KOPT-K1 (cell line): ENCODE measurements around the gene LTBP2.

ENCODE experiments used
- H3K27ac ChIP-seq: fragments of 200-600 bp; sonication (generic); 2 replicates; pipeline ENCODE4 v1.5.1; 2016; ENCODE audit warnings: antibody characterized with exemption, mild to moderate bottlenecking, low read depth, low read length; ENCODE audit not compliant: poor library complexity, severe bottlenecking
- H3K36me3 ChIP-seq: fragments of 200-600 bp; sonication (generic); 2 replicates; pipeline ENCODE4 v1.5.1; 2017; ENCODE audit warnings: antibody characterized with exemption, mild to moderate bottlenecking, low read length, moderate library complexity; ENCODE audit not compliant: insufficient read depth
- H3K9me3 ChIP-seq: fragments of 200-600 bp; sonication (generic); 2 replicates; pipeline ENCODE4 v1.5.1; 2017; ENCODE audit warnings: antibody characterized with exemption, low read length, mild to moderate bottlenecking; ENCODE audit not compliant: insufficient read depth, poor library complexity, severe bottlenecking

The LTBP2 gene

DNA sequence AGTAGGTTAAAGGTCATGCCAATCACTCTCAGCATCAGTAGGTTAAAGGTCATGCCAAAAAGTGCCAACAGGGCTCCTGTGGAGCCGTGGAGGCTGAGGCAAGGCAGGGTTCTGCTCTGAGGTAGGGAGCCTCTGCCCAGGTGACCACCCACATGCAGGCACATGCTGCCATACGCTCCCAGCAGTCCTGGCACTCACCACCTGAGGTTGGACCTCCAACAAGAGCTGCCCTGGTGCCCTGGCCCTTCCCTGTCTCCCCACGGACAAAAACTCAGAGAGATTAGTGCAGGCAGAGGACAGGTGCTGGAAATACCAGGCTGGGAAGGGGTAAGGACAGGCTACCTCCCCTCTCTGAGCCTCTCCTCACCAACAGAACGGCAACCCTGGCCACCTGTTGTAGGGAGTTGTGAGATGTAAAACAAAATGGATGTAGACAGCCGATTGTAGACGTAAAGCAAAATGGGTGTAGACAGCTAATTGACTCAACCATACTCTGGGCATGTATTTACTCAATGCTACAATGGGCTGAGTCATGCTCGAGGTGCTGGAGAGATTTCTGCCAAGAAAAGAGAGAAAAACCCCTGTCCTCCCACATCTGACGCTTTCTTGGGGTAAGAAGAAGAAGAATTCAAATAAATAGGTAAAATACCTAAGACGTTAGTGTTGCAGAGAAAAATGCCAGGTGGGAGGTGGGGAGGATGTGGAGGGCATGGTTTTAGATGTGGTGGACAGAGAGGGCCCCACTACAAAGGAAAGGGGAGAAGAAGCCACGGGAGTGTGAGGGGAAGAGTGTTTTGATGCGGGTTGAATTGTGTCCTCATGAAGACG is 32.4 kb downstream of the LTBP2 start:
- no peaks in the 10 kb centered on the region for H3K9me3 ChIP-seq
- no peaks in the 10 kb centered on the region for H3K36me3 ChIP-seq
- H3K27ac ChIP-seq: no peak overlapping the region

DNA sequence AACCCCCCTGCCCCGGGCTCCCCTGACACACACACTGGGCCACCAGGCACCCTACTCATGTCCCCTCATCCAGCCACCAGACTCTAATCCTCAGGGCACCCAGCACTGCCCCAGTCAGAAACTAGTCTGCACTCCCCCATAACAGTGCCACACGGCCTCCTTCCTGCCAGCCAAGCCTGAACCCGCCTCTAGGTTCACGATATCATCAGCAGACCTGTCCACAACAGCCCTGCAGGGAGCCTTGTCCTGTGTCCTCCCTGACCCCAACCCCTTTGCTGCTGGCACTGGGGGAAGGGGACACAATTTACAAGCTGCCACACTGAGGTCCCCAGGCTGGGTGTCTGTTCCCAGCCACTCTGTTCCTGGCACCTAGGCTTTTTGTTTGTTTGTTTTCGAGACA is 33.6 kb downstream of the LTBP2 start:
- Histone ChIP-seq H3K27ac (no peak overlapping the region), H3K36me3 (no peaks in the 10 kb centered on the region), H3K9me3 (no peaks in the 10 kb centered on the region)

DNA sequence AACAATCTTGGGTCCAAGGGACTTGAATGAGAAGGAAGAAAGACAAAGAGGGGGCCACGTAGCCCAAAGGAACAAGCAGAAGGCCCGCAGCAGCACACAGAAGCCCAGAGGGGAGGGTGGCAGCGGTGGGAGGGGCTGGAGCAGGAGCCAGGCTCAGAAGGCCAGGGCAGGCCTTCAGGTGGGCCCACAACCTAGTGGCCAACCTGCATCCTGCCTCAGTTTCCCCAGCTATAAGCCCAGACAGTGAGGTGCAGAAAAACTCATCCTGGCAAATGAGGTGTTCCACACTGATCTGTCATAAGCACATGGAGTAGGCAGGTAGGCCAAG is 34.1 kb downstream of the LTBP2 start:
- Histone ChIP-seq H3K27ac (no peak overlapping the region), H3K9me3 (no peaks in the 10 kb centered on the region), H3K36me3 (no peaks in the 10 kb centered on the region)

DNA sequence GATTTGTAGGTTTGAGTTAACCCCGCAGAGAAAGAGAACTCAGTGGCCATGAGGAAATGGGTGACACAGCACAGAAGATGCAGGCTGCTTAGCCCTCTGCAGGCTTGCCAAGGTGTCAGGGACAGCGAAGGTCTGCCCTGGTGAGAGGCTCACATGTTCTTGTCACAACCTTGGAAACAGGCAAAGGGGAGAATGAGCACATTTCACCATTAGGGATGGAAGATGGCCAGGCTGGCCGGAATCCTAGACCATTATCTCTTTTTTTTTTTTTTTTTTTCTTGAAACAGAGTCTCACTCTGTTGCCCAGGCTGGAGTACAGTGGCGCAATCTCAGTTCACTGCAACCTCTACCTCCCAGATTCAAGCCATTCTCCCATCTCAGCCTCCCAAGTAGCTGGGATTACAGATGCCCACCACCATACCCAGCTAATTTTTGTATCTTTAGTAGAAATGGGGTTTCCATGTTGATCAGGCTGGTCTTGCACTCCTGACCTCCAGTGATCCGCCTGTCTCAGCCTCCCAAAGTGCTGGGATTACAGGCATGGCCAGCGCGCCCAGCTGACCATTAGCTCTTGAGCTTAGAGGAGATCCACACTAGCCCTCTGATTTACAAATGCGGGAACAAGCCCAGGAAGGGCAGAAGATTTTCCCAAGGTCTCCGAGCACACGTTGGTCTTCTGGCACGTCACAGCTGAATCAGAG is 34.6 kb downstream of the LTBP2 start:
- no peak overlapping the region for H3K27ac ChIP-seq
- H3K9me3 ChIP-seq: no peaks in the 10 kb centered on the region
- no peaks in the 10 kb centered on the region for H3K36me3 ChIP-seq

DNA sequence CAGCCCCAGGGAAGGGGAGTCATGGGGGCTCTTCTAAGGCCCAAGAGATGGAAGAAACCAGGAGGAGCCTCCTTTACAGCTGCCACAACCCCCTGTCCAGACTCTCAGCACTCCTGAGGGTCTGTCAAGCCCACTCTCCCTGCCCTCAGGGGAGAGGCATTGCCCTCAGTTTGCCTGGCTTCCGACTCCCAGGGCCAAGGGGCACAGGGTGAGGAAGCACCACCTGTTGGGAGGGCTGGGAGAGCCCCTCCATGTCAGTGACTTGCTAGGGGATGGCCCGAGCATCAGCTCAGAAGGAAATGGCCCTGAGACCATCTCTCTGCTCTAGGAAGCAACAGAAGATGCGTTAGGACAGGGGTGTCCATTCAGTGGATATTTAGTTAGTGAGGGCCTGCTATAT is 36.1 kb downstream of the LTBP2 start:
- H3K27ac ChIP-seq: no peak overlapping the region
- no peaks in the 10 kb centered on the region for H3K9me3 ChIP-seq
- no peaks in the 10 kb centered on the region for H3K36me3 ChIP-seq

DNA sequence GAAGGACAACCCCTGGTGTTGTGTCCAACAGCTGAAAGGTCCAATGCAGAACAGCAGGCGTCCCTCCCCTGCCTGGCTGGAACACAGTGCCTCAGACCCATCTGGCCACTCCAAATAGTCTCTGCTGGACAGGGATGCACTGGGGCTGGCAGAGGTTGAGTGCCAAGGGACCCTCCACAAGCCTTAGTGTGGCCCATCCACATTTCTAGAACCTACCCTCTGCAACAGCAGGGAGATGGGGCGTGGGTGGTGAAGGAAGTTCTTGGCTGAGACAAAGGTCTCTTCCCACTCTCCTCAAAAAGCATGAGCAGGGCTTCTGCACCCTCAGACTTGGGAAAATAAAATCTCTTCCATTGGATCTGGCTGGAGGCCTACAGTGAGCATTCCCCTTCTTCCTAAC is 36.5 kb downstream of the LTBP2 start:
- no peak overlapping the region for H3K27ac ChIP-seq
- H3K9me3 ChIP-seq: no peaks in the 10 kb centered on the region
- no peaks in the 10 kb centered on the region for H3K36me3 ChIP-seq

DNA sequence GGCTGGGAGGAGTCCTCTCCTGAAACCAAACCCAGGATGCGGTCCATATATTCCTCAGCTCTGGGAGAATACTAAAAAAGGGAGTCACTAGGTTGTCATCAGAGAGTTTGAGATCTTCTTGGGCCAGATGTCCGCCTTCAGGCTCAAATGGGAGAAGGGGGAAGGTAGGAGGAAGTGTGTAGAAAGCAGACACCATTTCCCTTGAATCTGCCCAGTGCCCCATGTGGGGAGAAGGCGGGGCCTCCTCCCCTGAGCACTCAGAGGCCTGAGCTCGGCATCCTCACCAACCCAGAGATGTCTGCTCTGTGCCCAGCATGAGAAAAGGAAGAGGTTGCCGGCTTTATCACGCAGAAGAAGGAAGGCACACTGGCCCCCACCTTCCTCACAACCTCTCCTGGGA is 37.3 kb downstream of the LTBP2 start:
- H3K9me3 ChIP-seq: no peaks in the 10 kb centered on the region
- H3K27ac ChIP-seq: no peak overlapping the region
- H3K36me3 ChIP-seq: no peaks in the 10 kb centered on the region

DNA sequence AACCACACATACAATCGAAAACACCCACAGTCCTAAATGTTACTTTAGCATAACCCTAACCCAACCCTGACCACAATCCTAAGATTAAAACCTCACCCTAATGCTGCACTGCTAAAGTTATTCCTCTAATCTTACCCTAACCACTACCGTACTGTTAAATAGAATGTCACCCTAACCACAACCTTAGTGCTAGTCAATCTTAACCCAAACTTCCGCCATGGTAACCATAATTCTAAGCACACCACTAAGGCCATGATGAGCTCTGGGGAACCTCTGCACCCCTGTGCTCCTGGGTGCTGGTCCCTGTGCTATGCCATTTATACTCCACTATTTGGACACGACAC is 38.0 kb downstream of the LTBP2 start:
- Histone ChIP-seq H3K27ac (no peak overlapping the region), H3K9me3 (no peaks in the 10 kb centered on the region), H3K36me3 (no peaks in the 10 kb centered on the region)

DNA sequence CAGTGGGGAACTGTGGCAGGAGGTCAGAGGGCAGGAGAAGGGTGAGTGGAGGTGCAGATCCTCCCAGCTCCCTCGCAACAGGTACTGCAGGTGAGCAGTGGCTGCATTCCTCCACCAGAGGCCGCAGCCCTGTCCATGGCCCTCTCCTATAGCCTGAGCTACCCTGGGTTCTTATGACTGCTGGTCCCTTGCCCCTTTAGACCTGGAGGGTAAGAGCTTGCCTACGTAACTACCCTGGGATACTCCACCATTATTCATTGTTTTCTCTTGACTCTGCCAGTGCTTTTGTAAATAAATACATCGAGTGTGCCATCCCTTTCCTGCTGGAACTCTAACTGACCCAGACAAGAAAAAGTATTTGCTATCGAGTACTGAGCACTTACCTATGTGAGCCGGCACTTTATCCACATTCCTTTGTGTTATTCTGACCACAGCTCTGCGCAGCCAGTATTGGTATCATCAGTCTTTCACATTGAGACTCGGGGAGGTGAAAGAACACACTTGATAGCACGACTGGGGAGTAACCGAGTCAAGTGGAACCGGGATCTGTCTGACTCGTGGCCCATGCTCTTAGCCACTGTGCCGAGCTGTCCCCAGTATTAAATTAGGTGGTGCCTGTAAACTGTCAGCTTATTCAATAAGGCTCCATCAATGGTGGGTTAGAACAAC is 38.5 kb downstream of the LTBP2 start:
- Histone ChIP-seq H3K36me3 (no peaks in the 10 kb centered on the region), H3K27ac (no peak overlapping the region), H3K9me3 (no peaks in the 10 kb centered on the region)

DNA sequence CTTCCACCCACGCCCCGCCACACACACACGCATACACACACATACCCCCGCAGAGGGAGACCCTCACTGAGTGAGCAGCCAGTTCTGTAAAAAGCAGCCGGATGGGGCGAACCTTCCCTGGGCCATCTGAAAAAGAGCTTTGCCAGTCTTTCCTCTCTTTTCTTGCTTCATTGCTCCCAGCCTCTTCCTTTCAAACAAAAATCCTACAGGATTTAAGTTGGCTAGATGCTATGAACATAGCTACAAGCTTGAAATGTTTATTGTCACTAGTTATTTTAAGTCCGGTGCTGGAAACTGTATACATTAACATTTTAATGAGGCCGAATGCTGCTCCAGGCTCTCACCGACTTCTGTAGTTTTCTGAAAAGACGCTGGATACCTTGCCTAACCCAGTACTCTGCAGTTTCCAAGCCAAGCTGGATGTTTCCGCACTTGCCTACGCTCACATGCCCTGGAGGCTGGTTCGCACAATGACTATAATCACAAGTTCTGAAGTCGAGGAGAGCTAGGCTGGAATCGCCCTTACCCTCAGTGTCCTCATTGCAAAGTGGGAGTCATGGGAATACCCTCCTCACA is 39.2 kb downstream of the LTBP2 start:
- Histone ChIP-seq H3K36me3 (no peaks in the 10 kb centered on the region), H3K9me3 (no peaks in the 10 kb centered on the region), H3K27ac (no peak overlapping the region)

DNA sequence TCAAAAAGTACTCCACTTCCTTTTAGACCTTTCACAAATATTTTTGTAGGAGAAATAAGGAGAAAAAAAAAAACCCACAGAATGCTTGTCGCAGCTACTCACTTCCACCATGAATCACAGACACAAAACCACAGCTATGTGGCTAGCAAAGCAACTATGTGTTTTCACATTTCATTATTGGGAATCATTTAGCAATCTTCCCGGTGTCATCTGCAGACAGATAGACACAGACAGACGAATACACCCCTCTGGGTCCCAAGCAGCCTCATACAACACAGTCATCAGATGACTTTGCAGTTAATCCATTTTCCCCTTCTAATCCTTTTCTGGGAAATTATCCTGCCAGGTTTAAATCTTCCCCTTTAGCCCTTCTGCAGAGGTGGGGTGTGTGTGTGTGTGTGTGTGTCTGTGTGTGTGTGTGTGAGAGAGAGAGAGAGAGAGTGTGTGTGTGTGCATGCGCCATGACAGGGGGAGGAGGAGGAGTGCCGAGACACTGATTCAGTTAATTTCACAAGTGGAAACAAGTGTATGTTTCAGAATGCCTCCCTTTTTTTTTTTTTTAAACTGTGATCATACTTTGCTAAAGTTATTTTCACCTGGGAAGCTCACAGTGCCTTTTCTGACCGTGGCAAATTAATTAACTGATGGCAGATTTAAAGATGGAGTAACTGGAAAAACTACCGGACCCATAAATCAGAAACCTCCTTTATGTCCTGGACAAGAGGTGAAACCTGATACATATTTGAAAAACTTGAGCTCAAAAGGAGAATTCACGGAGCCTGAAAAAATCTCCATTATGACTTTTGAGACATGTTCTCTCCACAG is 39.9 kb downstream of the LTBP2 start:
- no peak overlapping the region for H3K27ac ChIP-seq
- no peaks in the 10 kb centered on the region for H3K36me3 ChIP-seq
- H3K9me3 ChIP-seq: no peaks in the 10 kb centered on the region

DNA sequence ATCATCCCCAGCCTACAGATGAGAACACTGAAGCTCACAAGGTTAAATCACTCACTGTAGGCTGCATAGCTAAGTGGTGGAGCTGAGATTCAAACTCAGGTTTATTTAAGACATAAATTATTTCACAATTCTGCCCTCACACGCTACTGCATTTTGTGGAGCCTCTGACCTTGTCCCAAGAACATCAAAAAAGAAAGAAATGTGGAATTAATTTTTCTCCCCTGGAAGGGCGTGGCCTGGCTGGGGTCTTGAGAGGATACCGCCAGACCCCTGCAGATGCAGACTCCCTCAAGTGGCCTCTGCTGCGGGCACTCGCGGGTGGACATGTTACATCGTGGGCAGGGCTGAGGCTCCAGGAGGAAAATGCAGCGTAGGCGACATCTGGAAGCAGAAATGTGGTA is 40.6 kb downstream of the LTBP2 start:
- H3K9me3 ChIP-seq: no peaks in the 10 kb centered on the region
- no peaks in the 10 kb centered on the region for H3K36me3 ChIP-seq
- H3K27ac ChIP-seq: no peak overlapping the region

DNA sequence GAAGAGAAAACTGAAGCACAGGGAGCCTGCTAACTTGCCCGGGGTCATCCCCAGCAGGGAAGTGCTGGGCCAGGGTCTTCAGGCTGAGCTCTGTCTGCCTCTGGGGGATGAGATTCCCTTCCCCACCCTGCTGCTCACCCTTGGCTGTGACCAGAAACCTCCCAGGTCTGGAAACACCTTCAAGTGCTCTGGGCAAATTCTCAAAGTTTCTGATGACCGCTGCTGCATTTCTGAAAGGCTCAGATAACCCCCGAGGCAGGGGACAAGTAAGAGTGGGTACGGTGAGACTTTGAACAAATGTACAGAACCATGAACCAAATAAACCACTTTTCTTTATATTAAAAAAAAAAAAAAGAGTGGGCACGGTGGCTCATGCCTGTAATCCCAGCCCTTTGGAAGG is 41.3 kb downstream of the LTBP2 start:
- H3K36me3 ChIP-seq: no peaks in the 10 kb centered on the region
- H3K27ac ChIP-seq: no peak overlapping the region
- no peaks in the 10 kb centered on the region for H3K9me3 ChIP-seq

DNA sequence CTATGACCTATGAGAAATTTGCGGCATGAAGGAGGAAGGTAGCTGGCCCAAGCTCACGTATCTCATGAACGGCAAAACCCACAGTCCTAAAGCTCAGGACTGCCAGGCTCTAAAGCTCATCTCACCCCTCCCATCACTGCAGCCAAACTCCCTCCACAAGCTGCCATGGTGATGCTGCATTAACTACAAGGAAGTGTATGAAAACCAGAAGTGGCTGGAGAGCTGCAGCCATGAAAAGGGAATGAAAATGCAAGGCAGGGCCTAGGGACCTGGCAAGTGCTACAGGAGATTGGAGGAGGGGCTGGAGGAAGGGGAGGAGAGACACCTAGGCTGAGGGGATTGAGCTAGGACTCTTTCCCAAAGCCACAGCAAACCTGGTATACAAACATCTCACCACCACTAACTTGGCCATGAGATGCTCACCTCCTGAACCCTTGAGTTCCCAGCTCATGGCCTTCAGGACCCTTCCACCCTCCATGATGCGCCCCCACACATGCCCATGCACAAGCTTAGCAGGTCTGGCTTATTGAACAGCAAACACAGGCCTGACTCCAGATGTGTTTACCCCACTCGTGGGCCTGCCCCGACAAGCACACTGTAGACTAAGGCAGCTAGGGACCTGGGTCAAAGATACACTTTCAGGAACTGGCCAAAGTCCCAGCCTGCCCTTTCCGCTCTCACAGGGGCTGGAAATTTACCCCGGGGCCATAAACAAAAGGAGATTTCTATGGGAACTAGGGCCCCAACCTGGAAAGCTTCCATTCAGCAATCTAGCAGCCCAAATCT is 42.0 kb downstream of the LTBP2 start:
- no peaks in the 10 kb centered on the region for H3K36me3 ChIP-seq
- no peak overlapping the region for H3K27ac ChIP-seq

More for the DNA sequence above, 42.0 kb downstream of the LTBP2 start:
- no peaks in the 10 kb centered on the region for H3K9me3 ChIP-seq
